Omental fat pad (tissue), 4 donors: ENCODE results near the gene ME3. TPM values are rescaled to one million over a fixed set of nuclear protein-coding genes. Genes with fewer than 3 reads are reported as not detected.
A peak's percentile ranks its signal among the peaks of the same experiment; 100 is the strongest.

Source experiments
- ATAC-seq: fragments of 150-250 bp; one replicate; pipeline ENCODE4 v1.9.1; 2016; ENCODE audit warnings: mild to moderate bottlenecking, moderate library complexity; ENCODE audit not compliant: low FRiP score
- DNase-seq: peaks from one replicate; pipeline ENCODE4 v3.0.0-alpha.2; 2019; ENCODE audit warnings: low spot score
- total RNA-seq, 4 donors: library from RNA; depleted of rRNA; stranded (reverse); fragments of >200 nt; gene quantifications; one replicate each; pipeline ENCODE4 v1.1.0, GENCODE V29; 2016
- TF ChIP-seq, protein P1 (sequence below), 3 donors: fragments of 450-650 bp; IDR thresholded peaks; one replicate each; pipeline ENCODE4 v1.5.1; 2016 to 2017; ENCODE audit warnings: antibody characterized with exemption in 3 of 3, mild to moderate bottlenecking in 3 of 3, moderate library complexity in 2 of 3

ME3 gene
- total RNA-seq, 4 donors from 2014 or later: 28.4 to 93.0 (median 80.1) TPM

GRCh38 chr11:86673872-86674750 is 1.7 kb upstream of the ME3 start:
- no peak for DNase-seq
- TF ChIP-seq, protein P1, sequence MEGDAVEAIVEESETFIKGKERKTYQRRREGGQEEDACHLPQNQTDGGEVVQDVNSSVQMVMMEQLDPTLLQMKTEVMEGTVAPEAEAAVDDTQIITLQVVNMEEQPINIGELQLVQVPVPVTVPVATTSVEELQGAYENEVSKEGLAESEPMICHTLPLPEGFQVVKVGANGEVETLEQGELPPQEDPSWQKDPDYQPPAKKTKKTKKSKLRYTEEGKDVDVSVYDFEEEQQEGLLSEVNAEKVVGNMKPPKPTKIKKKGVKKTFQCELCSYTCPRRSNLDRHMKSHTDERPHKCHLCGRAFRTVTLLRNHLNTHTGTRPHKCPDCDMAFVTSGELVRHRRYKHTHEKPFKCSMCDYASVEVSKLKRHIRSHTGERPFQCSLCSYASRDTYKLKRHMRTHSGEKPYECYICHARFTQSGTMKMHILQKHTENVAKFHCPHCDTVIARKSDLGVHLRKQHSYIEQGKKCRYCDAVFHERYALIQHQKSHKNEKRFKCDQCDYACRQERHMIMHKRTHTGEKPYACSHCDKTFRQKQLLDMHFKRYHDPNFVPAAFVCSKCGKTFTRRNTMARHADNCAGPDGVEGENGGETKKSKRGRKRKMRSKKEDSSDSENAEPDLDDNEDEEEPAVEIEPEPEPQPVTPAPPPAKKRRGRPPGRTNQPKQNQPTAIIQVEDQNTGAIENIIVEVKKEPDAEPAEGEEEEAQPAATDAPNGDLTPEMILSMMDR (IDR thresholded peaks at IDR 0.05): no peak
- no peak for ATAC-seq

- no peak for ATAC-seq
Measured at GRCh38 chr11:86673055-86673843, 833 bp upstream of the ME3 start.

GRCh38 chr11:86671531-86672006 is 847 bp downstream of the ME3 start:
- DNase-seq: peak; percentile 51
- TF ChIP-seq, protein P1 (IDR thresholded peaks at IDR 0.05): no peak
- ATAC-seq: peak; percentile 67

More at GRCh38 chr11:86673055-86673843, 833 bp upstream of the ME3 start:
- TF ChIP-seq, protein P1 (IDR thresholded peaks at IDR 0.05): no peak
- no peak for DNase-seq

GRCh38 chr11:86670911-86671310 is 1.5 kb downstream of the ME3 start:
- DNase-seq: no peak
- no peak for ATAC-seq
- TF ChIP-seq, protein P1 (IDR thresholded peaks at IDR 0.05): no peak

DNA sequence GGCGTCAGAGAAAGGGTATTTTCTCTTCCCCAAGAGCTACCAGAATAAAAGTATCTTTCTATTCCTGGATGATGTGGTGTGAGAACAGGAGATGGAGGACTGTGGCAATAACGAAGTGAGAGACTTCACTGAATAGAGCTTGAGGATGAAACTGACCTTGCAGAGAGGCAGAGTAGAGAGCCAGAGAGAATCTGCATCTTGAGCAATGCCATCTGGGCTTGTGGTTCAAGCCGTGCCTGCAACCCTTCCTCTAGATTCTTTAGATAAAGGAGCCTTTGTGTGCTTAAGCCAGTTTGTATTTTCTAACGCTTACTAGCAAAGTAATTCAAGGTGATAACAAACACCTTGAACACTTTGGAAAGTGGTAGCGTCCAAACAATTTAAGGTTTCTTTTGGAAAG is 2.2 kb downstream of the ME3 start:
- TF ChIP-seq, protein P1 (IDR thresholded peaks at IDR 0.05): no peak
- no peak for ATAC-seq
- no peak for DNase-seq

GRCh38 chr11:86669424-86669823 is 3.0 kb downstream of the ME3 start:
- DNase-seq: no peak
- TF ChIP-seq, protein P1 (IDR thresholded peaks at IDR 0.05): no peak
- ATAC-seq: no peak
